CD4-positive, alpha-beta T cell treated with Interferon alpha-2 for 1 hour (primary cell): ENCODE data around the gene GART.
"Not testable (repeated sequence)": the region's sequence is repeated elsewhere in the genome, so short reads cannot be mapped to it uniquely, and the experiment has no call there.

Source experiments
- DNase-seq, 2 donors: peaks; one replicate each; pipeline ENCODE4 v3.0.0-alpha.2; 2020 to 2022

The GART gene

DNA sequence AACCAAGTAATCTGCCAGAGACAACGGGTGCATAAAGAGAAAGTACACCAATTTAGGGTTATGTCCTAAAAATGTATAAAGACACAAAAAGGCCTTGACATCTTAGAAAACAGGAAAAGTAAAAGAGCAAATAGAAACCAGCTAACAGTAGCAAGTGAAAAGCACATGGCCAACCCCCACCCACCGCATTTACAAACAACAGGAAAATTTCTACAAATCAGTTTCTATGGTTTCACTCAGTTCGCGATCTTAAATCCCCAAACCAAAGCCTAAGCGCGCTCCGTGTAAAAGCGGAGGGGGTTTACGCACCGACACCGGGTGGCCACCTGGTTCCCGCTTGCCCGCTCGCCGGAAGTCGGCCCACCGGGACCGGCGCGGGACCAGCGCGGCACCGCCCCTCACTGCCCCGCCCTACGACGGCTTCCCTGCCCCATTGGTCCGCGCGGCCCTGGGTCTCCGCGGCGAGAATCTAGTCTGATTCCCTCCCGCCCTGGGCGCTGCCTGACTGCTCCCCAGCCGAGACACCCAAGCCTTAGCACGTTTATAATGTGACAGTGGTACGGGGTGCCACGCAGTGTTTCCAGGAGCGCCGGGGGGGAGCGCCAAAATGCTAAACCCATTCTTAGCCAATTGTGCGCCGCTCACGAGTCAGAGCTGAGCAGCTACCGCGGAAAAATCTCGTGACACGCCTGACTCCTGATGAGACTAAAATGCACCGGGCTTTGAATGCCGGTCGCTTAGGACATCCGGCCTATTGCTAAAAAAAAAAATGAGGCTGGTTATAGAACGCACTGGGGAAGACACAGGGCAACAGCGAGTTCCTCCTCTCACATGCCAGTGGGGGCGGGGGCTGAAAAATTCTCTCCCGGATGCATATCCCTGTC lies at the start of gene GART:
Gene GART (minus strand): TSS at position 362 of the 884 bp plus-strand sequence. CDS start 2,802 bp downstream, outside the sequence.
- peak; percentile 77 to 88 for DNase-seq

DNA sequence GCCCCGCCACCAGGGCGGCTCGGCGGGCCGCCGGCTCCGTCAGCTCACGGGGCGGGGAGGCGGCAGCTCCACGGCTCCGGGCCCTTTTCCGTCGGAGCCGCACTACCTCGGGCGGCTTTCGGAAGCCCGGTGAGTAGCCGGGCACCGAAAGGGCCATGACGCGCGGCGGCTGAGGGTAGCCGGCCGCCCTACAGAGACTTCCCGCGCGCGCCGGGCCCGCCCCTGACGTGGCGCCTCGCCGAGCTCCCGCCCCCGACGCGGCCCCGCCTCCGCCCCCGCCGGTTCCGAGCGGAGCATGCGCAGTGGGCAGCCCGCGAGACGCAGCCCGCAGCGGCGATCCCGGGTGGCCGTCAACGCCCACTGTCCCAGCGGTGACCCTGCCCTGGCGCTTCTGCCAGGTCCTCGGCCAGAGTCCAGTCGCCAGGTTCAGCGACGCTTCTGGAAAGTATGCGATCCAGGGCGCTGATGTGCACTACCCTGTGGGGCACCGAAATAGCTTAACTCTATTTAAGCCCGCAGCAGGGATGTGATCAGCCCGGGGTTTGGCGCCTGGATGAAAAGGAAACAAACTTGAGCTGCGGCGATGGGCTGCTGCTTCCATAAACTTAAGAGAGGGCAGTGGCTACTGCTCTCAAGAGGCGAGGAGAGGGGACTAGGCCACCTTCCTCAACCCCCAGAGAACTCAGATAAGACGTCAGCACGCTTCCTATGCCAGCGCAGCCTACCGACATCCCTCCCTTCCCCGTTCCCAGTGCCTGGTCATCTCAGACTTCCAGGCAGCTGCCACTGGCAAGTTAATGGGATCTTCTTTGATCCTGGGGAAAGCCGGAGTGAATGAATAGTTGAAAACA lies 46.8 kb upstream of the GART start, which contains the start of gene DONSON:
Gene DONSON (minus strand): TSS at position 200 of the 851 bp plus-strand sequence. CDS start 43 bp downstream, at position 157.
- peak; percentile 85 to 91 for DNase-seq

DNA sequence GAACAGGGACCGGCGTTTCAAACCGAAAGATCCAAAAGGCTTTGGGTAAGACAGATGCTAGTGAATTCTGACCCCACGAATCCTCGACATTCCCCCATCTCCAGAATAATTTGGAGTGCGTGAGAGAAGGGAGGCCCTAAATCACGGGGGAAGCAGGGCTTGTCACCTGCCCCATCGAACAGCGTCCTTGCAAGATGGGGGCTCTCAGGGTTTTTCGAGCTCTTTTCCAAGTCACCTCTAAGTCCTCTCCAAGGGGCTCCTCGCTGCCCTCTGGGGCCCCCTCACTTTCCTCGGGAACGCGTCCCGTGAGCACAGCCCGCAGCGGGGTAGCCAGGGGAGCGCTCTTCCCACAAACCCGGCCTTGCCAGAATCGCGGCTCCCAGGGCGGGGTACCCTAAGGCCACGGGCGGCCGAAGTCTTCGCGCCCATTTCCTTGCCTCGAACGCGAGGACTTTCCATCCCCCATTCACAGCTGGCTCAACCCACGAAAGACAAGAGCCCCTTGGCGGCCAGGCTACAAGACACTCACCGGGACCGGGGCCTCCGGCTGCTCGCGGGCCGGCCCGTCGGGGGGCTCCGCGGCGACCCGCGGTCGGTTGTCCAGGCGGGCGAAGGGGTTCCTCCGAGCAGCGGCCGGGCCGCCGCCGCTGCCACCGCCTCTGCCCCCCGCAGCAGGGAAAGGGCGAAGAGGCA lies 46.0 kb upstream of the GART start:
- peak in 1 of 2 donors; percentile 4 for DNase-seq

DNA sequence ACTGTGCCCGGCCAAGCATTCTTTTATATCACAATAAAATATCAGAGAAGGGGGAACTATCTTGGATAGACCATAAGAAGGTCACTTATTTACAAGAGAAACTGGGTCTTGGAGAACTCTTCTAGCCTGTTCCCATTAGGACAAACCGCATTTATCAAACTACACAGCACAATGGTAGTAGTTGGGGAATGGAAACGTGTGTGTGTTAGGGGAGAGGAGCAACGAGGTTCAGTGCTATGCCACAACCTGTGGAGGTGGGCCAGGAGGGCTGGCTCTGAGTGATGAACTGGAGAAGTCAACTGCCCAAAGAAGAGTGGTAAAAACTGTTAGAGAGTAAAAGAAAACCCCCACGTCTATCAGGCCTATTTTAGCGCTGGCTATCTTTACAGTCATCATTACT lies 45.0 kb upstream of the GART start:
- DNase-seq = no peak

DNA sequence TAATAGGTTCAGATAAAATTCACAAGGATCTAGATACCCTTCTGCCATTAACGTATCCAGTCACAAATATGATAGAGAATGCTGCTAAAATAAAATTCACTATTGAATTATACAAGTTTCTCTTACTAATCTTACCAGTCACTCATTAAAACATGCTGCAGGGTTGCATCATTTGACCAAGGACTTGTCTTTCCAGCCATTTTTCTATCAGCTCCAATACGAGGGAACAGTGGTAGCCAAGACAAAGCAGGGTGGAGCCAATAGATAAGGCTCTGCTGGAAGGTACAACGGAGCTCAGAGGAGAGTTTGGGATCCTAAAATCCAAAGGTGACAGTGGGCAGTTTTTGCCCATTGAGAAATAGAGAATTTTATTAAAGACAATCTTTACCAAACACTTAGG lies 42.5 kb upstream of the GART start:
- no peak for DNase-seq

DNA sequence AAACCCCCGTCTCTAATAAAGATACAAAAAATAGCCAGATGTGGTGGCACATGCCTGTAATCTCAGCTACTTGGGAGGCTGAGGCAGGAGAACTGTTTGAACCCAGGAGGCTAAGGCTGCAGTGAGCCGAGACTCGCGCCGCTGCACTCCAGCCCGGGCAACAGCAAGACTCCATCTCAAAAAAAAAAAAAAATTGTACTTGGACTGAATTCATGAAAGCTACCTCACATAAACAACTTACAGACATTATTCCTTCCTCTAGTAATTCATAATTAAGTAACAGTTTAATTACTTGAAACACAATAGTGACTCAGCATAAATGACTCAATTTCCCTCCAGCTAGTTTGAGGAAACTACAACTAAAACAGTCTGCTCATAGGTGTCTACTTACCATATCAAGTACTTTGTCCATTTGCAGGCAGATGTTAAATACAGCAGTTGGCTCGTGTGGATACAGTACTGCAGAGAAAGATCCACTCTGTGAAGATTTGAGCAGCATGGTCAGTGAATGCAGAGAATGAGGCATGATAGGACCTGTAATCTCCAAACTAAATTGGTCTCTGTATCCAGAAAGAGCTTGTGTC lies 37.1 kb upstream of the GART start:
- no peak for DNase-seq

DNA sequence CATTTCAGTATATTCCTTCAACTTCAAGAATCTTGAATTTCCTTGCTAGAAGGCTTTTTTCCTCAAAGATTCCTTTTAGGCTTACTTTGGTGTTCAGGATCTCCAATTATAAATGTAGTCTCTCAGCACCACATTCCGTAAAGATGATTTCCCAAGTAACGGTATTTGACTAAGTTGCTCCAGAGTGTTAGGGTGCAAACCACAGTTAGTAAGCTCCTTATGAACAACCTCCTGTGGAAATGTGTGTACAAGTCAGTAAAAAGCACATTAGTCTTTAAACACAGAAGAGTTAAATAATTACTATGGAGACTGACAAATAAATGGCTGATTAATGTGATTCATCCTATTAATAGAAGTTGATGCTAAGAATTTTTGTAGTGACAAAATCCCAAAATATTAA lies 36.3 kb upstream of the GART start:
- no peak for DNase-seq

DNA sequence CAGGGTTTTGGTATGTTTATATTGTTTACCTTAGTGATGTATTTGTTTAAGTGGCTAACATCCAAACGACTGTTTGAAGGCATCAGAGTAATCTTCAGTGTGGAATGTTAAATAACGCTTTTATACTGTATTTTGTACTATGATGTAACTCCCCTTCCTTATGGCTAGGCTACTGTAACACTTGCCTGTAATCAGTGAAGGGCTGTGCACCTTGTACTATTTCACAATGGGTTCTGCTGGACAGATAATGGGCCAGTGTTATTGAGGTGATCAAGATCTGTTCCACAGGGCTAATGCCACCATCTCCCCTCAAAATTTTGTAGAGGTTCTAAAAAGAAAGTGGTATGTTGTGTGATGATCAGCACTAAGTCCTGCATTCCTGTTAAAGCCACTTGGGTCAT lies 34.8 kb upstream of the GART start:
- DNase-seq = not testable (repeated sequence)

DNA sequence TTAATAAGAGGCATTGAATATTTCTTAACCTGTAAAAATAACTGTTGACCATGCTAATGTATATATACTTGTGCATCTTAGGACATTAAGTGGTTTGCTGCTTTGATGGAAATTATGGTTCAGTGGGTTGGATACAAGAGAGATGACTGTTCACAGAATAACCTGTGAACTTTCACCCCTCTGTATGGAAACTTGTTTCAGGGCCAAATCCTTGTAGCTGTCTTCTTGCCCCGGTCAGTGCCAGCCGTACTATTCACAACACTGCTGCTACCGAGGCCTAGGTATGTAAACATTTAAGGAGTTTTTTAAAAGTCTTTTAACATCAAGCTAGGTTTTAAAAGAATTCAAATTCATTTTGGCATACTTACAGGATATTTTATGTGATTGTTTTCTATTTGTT lies 30.4 kb upstream of the GART start:
- DNase-seq = no peak

DNA sequence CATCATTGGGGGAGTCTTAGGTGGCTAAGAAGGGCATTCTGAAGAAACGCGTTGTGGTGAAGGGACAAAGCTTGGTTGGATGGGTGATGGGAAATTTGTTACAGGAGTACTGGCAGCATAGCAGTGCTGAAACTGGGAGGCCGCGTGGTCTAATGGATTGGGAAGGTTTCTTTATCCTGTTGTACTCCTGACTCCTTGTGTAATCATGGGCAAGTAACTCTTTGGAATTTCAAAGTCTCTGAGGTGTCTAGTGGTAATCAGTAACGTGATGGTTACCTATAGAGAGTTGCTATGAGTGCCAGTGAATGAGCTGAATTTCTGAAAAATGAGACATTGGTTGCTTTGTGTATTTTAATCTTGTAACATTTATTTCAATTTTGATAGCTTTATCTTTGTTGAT lies 28.1 kb upstream of the GART start:
- no peak for DNase-seq

DNA sequence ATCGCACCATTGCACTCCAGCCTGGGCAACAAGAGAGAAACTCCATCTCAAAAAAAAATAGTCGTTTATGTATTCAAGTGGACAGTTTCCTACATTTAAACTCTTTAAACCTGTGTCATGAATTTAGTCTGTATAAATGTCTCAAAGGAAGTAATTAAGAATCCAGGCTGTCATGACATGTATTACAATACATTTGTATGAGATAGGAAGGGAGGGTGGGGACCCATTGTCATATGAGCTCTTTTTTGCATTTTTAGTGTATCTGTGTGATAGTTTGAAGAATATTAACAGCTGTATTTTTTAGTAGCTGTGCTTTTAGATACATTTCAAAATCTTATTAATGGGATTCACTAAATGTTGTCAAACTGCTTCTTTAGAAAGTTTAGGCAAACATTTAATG lies 26.5 kb upstream of the GART start:
- no peak for DNase-seq

DNA sequence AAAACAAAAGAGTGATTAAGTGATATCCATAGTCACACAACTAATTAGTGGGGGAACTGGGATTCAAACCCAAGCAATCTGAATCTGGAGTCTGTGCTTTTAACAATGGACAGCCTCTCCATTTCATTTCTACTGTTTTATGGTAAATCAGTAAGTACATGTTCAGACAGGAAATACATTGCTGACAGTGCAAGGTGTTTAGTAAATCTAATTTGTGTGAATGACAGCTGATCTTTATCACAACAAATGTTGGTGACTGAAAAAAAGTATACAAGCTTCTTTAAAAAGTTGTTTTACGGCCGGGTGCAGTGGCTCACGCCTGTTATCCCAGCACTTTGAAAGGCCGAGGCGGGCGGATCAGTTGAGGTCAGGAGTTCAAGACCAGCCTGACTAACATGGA lies 26.0 kb upstream of the GART start:
- no peak for DNase-seq

DNA sequence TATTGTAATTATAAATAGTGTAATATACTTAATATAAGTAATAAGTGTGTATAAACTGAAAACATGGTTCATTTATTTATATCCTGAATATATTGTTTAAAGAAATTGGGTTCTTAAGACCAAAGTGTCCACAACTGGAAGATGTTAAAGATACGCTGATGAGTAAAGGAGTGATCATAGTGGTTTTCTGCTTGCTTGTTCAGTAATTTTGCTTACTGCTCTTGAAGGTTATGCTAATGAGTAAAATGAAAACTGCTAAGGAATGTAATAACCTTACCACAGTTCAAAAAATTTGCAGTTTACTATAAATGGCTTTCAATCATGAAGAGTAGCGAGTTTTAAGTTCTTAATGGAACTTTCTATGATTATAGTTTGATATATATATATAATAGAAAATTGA lies 24.6 kb upstream of the GART start:
- DNase-seq = no peak

DNA sequence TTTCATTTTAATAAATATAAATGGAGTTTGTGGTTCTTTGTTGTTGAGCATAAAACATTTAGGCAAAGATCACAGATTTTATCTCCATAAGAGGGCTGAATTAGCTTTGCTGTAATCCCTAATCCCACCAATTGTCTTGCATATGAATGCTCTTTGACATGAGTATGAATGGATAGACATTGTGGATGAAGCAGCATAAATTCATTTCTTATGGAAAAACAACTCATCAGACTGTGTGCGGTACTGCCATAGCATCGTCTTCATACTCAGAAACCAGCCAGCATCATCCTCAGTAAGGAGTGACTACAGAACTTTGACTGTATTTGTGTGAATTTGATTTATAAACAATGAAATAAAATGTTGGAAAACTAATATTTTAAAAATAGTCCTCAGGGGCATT lies 20.5 kb upstream of the GART start:
- DNase-seq = no peak

DNA sequence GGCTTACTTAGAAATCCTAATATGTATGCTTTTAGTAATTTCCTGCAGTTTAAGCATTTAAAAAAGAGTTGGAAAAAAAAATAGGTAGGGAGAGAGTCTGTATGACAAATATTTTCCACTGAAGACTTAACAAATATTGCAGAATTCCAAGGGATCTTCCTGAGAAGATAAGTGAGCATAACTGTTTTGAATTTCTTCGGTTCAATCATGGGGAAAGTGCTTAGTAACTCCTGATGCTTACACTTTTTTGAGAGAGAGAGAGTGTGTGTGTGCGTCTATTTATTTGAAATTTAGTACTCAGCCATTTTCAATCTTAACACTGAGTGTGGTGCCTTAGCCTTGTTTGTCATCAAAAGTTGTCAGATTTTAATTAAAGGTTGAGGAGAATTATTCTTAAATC lies 19.5 kb upstream of the GART start:
- no peak for DNase-seq

DNA sequence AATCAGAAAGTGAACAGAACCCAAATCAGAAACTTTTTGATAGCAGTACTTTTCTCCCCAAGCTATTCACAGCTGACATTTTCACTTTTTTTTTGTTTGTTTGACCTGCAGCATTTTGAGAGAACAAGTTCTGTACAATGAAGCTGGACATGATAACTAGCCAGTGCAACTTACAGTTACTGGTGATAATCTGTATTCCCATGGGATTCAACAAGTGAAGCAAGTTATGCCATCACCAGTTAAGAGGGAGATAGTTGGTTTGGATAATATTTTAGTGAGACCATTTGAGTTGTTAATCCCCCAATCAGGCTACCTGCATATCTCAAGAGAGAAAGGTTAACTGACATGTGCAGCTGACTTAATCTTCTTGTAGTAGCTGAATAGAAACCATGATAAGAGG lies 19.0 kb upstream of the GART start:
- no peak for DNase-seq

DNA sequence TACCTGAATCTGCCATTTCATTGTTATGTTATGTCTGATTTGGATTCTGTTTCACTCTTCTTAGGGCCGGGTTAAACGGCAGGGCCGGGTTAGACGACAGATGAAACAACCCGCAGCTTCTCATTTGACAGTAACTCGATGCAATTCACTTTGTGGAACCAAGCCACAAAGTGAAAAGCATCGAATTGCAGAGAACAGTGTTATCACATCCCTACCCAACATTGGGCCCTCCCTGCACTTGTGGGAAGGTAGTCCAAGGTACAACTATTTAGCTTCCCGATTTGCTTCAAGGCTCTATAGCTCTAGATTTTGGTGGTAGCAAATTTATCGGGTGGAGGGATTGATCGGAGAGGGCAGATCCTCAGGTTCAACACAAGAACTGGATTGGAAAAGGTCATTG lies 17.9 kb upstream of the GART start:
- no peak for DNase-seq

DNA sequence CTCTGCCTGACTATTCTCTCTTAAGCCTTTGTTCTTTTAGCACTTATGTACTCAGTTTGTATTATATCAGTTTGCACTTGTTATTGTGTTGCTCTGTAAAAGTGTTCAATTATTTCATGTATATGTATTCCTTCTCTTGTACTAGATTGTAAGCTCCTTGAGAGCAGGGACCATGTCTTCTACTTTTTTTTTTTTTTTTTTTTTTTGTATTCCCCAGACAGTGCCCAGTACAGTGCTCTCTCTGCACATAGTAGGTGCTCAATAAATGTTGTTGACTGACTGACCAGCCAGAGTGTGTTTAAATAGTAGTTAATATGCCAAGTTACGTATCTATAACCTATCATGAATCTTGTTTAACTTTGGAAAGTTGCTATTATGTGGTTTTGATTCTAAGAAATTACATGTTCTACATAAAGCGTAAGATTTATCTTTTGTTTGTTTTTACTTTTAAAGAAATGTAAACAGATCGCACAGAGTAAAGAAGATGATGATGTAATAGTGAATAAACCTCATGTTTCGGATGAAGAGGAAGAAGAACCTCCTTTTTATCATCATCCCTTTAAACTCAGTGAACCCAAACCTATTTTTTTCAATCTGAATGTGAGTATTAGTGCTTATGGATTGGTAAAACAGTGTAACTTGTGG lies 17.0 kb upstream of the GART start:
- DNase-seq = no peak

DNA sequence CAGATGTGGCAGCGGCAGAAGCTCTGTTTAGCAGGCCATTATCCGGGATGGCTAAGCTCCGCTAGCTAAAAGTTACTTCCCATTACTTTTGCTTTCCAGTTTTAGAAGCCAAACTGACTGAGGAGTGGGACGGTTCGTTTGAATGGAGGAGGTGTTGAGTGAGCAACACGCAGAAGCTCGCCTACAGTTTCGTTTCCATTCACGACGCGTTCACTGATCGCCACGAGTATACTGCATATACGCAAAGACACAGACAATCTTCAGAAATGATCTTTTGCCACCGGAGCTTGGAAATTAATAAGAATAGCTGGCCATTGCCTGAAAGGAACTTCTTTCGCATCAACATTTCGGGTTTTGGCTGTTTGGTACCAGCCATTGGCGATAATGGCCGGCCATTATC lies 15.5 kb upstream of the GART start:
- no peak for DNase-seq

DNA sequence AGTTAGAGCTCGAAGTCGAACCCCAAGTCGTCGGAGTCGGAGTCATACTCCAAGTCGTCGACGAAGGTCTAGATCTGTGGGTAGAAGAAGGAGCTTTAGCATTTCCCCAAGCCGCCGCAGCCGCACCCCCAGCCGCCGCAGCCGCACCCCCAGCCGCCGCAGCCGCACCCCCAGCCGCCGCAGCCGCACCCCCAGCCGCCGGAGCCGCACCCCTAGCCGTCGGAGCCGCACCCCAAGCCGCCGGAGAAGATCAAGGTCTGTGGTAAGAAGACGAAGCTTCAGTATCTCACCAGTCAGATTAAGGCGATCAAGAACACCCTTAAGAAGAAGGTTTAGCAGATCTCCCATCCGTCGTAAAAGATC lies 13.0 kb upstream of the GART start:
- DNase-seq = no peak

DNA sequence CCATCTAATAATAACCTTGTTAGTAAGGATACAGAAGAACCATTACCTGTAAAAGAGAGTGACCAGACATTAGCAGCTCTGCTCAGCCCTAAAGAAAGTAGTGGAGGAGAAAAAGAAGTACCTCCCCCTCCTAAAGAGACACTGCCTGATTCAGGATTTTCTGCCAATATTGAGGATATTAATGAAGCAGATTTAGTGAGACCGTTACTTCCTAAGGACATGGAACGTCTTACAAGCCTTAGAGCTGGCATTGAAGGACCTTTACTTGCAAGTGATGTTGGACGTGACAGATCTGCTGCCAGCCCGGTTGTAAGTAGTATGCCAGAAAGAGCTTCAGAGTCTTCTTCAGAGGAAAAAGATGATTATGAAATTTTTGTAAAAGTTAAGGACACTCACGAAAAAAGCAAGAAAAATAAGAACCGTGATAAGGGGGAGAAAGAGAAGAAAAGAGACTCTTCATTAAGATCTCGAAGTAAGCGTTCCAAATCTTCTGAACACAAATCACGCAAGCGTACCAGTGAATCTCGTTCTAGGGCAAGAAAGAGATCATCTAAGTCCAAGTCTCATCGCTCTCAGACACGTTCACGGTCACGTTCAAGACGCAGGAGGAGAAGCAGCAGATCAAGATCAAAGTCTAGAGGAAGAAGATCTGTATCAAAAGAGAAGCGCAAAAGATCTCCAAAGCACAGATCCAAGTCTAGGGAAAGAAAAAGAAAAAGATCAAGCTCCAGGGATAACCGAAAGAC lies 12.5 kb upstream of the GART start:
- DNase-seq = no peak
